HG03378 (cell line): ENCODE data around the gene MSN.
"Not testable (repeated sequence)": the region's sequence is repeated elsewhere in the genome, so short reads cannot be mapped to it uniquely, and the experiment has no call there.

Source experiments
- ATAC-seq: cut with Tn5 transposase; IDR thresholded peaks from one replicate; pipeline ENCODE4 v1.9.1; 2021; ENCODE audit warnings: mild to moderate bottlenecking, moderate library complexity; ENCODE audit not compliant: unreplicated experiment

Gene MSN

DNA sequence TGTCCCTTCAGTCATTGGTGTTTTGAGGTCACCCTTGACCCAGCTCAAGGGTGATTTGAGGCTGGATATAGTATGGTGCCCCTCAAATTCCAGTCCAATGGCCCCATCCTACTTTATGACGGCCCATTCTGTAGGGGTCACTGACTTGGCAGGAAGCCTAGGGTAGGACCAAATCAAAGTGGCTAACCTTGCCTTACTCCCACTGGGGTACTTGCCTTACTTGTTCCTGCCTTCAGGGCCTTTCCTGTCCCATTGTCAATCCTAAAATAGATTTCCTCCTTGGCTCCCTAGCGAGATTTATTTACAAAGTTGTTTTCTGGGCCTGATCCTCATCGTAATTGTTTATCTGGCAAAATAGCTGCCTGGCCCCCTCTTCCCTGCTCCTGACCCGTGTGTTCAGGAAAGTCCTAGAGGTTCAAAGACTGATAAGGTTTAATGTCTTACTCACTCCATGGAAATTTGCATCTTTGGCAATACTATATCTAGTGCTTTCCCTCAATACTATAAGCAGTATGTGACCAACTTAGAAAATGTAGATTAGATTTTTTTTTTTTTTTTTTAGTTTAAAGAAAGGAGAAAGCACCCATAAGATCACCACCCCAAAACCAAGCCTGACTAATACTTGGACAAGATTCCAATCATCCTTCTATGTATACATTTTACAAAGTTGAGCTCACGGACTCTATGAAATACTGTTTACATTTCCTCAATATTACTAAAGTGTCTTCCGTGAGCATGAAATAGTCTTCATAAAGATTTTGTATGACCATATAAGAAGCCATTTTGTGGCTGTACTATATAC is 44.8 kb downstream of the MSN start:
- ATAC-seq = no peak

DNA sequence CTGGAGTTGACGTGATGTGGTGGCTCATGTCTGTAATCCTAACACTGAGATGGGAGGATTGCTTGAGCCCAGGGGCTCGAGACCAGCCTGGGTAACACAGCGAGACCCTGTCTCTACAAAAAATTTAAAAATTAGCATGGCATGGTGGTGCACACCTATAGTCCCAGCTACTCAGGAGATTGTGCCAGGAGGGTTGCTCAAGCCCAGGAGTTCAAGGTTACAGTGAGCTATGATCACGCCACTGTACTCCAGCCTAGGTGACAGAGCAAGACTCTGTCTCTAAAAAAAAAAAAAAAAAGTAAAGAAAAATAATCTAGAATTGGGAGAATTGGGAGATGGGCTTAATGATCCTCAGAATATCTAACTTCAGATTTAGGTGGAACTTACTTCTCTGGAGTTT is 51.1 kb downstream of the MSN start:
- no peak for ATAC-seq

DNA sequence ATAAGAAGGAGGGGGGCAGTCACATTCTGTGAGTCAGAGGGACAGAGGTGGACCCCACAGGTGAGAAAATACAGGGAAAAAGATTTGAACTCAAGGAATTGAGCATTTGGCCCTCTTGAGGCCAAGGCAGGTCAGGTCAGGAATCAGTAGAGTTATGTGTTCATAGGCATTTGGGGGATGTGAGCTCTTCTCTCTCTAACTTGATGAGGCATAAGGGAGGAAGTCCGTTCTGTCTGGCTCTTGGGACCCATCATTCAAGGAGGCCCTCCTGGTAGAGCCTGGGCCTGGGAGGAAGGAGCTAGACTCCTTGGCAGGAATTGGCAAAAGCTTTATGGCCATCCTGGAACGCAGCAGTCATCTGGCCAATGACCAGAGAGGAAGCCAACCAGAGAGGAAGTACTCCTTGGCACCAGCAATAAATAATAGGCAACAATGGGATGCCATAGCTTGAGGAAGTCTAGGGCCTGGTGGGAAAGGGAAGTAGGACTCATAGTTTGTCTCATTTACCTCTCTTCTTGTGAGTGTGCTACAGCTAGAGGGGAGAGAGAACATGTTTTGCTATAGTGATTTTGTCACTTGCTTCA is 53.0 kb downstream of the MSN start:
- no peak for ATAC-seq

DNA sequence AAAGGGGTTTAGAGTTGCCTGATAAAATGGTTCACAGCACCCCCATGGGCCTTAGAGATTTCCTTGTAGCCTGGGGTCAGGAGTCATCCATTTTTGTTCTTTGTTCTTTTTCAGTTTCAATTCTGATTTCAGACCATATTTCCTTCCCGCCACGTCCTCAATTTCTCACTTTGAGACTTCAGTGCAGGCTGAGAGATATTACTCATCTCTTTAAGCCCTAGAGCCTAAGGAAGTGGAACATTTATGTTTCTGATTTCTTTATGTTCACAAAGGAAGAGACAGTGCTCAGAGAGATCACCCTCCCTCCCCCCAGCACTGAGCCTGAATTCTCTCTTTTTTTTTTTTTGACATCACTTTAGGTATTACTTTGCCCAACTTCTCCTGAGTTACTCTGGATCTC is 56.3 kb downstream of the MSN start:
- peak; percentile 89 for ATAC-seq

DNA sequence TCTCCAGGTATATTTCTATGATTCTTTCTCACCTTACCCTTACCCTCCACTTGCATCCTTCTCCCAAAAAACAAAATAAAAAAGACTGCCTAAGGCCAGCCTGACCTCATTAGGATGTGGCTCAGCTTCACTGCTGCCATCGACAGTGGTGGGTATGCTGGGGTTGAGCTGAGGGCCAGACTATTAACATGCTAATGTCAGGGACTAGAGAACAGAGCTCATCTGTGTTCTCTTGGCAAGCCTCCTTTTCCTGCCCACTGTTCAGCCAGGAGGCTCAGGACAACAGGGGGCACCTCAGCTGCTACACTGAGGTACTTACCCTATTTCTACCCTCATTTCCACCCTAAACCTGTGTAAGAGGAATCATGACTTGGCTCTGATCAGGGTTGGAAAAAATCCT is 59.3 kb downstream of the MSN start:
- ATAC-seq = no peak

DNA sequence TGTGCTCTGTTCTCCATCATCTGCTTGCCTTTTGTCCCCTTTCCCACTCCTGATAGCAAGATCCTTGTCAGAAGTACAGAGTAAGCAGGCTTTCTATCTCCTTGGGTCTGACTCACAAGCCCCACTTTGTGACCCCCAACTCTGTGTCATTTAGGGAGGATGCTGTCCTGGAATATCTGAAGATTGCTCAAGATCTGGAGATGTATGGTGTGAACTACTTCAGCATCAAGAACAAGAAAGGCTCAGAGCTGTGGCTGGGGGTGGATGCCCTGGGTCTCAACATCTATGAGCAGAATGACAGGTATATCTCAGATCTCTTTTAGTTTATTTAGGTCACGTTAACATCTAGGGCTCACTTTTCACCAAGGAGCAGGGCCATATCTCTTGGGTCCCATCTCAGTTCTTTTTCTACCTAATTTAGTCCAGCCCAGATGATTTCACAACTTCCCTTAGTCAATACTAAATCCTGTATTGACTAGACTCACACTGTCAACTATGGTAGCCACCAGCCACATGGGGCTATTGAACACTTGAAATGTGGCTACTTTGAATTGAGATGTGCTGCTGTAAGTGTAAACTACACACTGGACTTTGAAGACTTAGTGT is 64.3 kb downstream of the MSN start:
- no peak for ATAC-seq

DNA sequence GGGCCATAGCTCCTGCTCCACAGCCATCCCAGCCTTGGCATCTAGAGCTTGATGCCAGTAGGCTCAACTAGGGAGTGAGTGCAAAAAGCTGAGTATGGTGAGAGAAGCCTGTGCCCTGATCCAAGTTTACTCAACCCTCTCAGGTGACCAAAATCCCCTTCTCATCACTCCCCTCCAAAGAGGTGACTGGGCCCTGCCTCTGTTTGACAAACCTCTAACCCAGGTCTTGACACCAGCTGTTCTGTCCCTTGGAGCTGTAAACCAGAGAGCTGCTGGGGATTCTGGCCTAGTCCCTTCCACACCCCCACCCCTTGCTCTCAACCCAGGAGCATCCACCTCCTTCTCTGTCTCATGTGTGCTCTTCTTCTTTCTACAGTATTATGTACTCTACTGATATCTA is 73.5 kb downstream of the MSN start:
- ATAC-seq = no peak

DNA sequence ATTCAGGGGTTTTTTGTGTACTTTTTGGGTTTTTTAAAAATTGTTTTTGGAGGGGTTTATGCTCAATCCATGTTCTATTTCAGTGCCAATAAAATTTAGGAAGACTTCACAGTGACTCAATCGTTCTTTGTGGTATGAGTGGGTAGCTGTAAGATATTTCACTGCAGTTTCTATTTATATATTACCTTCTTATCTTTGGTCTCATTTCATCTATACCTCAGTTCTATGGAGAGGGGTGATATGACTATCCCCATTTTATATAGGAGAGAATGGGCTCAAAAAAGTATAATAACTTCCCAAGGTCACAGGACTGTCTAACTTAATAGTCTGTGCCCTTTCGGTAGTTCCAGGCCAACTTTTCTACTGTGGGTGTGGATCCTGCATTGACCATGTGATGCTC is 74.4 kb downstream of the MSN start:
- no peak for ATAC-seq

DNA sequence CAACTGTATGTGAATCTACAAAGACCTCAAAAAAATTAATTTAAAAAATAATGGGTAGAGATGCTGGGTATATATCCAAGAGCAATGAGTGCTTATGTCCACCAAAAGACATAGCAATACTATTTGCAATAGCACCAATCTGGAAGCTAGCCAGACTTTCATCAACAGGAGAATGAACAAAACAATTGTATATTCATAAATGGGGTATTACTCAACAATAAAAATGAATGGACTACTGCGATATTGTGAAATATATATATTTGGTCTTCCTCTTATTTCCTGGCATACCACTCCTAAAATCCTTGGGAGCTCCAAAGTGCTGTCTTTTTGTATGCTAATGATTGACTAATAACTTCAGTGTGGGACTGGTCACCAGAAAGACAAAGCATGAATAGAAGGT is 77.5 kb downstream of the MSN start:
- ATAC-seq = no peak

DNA sequence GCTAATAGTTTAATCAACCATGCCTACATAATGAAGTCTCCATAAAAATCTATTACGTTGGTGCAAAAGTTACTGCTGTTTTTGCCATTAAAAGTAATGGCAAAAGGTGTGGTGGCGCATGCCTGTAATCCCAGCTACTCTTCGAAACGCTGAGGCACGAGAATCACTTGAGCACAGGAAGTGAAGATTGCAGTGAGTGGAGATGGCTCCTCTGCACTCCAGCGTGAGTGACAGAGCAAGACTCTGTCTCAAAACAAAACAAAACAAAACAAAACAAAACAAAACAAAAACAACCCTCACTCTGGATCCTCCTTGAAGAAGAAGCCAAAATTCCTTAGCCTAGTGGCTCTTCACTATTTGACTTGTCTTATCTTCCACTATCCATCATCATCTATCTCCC is 78.0 kb downstream of the MSN start:
- ATAC-seq = no peak

DNA sequence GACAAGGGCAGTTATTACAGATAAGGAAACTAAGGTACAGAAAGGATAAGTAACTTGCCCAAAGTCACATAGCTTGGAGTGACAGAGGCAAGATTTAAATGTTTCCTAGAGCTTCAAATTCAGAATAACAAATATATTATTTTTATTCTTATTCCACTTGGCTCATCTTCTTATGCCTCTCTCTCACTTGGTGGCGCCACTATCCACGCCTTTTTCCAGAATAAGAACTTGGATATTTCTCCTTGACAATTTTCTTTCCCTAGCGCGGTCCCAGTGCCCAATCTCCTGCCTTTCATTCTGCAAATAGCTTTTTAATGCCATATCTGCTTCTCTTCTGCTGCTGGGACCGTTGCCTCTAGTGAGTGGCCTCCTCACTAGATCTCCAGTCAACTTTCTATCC is 78.5 kb downstream of the MSN start:
- no peak for ATAC-seq

DNA sequence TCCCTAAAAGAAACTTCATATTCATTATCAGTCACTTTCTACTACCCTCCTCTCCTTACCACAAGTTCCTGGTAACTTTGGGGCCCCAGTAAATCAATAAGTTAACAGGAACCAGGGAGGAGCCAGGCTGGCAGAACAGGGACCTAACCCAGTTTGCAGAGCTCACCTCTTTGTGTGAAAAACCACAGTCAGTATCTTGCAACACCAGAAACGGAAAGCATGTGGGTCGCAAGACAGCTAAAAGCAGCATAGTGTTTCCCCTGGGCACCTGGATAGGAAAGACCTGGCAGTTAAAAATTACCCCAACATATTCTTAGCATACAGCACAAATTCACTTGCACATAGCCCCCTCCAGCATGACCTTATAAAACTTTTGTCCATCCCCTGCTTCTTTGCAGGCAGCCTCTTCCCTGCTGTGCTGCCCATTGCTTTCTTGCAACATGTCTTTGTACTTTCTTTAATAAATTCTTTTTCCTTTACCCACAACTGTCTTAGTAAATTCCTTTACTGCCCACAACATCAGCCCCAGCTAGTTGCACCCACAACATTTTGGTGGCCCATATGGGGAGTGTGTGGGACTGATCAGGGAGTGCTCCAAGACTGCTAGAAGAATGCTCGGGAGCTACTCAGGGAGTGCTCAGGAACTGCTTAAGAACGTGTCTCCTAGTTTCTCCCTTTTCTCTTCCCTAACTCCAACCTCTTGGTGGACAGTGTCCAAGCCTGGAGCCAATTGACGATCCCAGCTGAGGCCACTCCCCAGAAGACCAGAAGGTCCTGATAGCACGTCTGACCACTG is 83.4 kb downstream of the MSN start:
- peak; percentile 89 for ATAC-seq

DNA sequence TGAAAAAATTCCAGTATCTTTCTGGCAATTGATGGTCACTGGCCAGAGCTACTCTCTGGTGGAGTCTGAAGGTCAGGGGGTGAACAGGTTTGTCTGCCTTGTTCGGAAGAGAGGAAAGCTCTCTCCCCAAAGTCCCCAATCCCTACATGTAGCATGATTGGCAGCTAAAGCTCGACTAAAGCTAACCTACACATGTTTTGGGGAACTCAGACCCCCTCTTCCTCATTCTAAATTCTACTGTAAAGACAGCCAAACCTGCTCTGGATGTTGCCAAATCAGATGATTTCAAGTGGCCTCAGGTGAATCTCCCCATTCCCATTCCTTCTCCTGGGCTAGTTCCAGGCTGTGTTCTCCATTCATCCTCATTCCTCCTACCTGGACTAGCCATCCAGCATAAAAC is 84.1 kb downstream of the MSN start:
- no peak for ATAC-seq

DNA sequence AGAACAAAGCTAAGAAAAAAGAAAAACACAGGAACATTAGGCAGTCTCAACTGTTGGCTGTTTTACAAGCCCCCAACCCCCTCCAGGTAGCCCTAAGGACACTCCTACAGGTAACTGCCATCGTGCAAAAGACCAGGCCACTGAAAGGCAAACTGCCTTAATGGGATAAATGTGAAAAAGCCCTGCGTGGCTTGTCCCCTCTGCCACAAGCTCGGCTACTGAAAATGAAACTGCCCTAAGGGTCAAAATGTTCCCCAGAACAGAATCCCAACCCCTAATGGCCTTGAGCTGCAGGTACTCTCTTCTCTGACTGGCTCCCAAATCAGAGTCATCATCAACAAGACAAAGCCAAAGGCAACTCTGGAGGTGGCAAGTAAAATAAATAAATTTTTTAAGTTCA is 84.8 kb downstream of the MSN start:
- no peak for ATAC-seq

DNA sequence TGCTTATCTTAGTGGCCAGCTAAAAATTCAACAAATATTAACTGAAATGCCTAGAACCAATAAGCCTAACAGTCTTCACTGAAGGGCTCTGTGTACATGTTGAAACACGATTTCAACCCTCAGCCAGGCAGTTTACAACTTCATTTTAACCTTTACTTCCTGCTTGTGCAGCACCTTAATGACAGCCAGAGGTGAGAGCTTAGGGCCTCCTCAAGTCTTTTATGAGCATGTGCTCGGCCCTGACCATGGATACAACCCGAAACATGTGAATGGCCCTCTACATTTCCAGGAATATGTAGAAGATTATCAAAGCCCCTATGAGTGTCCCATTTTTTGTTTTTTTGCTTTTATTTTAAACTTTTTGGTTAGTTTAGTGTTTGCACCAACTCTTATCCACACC is 88.3 kb downstream of the MSN start:
- no peak for ATAC-seq

DNA sequence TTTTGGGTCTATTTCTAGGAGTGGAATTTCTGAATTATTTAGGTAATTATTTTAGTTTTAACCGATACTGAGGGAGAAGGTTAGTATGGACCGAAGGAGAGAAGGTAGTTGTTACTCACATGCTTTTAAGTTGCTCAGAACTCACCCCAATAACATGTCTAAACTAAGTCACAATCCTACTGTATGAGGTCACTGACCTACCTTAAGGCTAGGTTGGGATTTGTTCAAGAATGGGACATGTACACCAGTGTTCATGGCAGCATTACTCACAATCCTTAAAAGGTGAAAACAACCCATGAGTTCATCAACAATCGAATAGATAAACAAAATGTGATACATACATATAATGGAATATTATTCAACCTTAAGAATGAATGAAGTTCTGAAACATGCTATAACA is 90.5 kb downstream of the MSN start:
- ATAC-seq = no peak

DNA sequence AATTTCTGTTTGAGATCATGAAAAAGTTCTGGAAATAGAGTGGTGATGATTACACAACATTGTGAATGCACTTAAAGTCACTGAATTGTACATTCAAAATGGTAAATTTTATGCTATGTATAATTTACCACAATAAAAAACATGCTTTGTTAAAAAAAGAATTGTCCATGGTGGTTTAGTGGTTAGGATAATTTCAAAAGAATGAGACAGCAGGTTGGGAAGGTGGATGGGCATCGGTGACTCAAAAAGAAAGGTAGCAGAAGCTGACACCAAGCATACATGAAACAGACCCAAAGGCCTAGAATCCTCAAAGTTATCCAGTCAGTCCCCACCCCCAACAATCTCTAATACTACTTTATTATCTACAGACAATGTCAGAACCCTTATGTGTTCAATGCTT is 91.1 kb downstream of the MSN start:
- no peak for ATAC-seq

DNA sequence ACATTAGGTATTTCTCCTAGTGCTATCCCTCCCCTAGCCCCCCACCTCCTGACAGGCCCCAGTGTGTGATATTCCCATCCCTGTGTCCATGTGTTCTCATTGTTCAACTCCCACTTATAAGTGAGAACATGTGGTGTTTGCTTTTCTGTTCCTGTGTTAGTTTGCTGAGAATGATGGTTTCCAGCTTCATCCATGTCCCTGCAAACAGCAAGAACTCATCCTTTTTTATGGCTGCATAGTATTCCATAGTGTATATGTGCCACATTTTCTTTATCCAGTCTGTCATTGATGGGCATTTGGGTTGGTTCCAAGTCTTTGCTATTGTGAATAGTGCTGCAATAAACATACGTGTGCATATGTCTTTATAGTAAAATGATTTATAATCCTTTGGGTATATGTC is 92.1 kb downstream of the MSN start:
- ATAC-seq = not testable (repeated sequence)

DNA sequence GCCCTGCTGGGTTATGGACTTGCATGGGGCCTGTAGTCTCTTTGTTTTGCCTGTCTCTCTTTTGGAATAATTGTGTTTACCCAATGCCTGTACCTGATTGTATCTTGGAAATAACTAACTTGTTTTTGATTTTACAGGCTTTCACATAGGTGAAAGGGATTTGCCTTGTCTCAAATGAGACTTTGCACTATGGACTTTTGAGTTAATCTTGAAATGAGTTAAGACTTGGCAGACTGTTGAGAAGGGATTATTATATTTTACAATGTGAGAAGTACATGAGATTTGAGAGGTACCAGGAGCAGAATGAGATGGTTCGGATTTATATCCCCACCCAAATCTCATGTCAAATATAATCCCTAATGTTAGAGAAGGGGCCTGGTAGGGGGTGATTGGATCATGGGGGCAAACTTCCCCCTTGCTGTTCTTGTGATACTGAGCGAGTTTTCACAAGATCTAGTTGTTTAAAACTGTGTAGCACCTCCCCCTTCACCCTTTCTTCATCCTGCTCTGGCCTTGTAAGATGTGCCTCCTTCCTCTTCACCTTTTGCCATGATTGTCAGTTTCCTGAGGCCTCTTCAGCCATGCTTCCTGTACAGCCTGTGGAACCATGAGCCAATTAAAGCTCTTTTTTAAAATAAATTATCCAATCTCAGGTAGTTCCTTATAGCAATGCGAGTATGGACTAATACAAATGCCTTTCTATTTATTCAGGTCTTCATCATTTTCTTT is 102.3 kb downstream of the MSN start:
- no peak for ATAC-seq

DNA sequence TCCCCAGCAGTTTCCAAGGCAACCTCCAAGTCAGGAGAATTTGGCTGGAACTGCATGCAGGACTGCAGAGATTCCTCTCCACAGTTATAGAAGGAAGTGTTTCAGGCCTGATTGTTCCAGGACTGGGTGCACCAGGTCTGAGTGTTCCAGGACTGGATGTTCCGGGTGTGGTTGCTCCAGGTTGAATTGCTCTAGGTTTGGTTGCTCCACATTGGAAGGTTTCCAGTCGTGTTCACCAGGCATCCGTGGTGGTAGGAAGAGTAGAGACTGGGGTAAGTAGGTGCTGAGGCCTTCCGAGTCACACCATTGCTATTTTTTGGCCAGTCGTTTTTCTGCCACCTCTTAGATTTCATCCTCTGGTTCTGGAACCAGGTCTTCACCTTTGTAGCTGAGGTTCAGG is 105.4 kb downstream of the MSN start:
- no peak for ATAC-seq

DNA sequence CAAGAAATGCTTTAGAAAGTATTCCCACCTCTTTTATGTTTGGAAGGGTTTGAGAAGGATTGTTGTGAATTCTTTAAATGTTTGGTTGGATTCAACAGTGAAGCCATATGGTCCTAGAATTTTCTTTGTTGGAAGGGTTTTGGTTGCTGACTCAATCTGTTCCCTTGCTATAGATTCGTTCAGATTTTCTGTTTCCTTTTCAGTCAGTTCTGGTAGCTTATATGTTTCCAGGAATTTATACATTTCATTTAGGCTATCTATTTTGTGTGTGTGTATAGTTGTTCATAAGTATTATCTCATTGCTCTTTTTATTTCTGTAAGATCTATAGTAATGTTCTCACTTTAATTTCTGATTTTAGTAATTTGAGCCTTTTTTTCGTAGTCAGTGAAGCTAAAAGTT is 114.4 kb downstream of the MSN start:
- ATAC-seq = no peak
